ENCODE results near the gene STARD5.

Gene STARD5

GRCh38 chr15:81292523-81293001 is 31.4 kb downstream of the STARD5 start:
- peak; percentile 47 for DNase-seq (ENCODE audit: low spot score)

GRCh38 chr15:81291916-81292522 is 31.9 kb downstream of the STARD5 start:
- DNase-seq (ENCODE audit: low spot score): no peak

DNA sequence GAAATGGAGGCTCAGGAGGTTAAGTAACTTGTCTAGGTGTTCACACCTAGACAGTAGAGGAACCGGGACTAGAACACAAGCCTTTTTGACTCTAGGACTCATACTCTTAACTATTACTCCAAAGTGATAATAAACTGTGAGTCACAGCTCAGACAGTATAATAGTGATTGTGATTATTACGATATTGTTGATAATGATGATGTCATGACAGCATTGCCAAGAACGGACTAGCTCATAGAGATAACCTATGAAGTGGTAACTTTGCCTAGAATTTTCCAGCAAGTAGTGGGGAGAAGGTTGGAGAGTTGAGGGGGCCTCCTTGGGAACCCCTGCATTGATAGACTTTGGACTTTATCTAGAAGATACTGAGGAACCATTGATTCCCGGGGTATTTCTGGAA is 34.0 kb downstream of the STARD5 start:
- DNase-seq (ENCODE audit: low spot score): no peak

DNA sequence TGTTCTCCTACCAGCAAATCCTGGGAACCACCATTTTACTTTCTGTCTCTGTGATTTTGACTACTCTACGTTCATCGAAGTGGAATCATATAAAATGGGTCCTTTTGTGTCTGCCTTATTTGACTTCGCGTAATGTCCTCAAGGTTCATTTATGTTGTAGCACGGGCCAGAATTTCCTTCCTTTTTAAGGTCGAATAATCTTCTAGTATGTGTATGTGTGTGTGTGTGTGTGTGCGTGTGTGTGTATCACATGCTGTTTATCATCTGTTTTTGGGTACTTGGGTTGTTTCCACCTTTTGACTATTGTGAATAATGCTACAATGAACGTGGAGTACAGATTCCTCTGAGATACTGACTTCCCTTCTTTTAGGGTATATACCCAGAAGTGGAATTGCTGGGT is 35.3 kb downstream of the STARD5 start:
- DNase-seq (ENCODE audit: low spot score): no peak

DNA sequence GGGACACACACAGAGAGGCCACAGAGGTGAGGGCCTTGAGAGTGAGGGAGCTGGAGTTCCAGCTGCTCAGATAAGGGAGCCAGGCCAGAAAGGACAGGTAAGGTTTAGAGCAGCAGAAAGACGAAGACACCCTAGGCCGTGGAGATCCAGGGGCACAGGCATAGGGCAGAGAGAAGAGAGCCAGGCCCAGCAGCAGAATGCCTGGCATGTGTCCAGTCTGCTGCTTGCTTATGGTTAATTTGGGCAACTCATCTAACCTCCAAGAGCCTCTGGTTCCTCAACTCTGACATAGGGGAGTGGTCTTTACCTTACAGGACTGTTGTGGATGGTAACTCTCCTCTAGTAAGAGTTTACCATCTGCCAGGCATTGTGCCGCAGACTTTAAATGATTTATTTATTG is 35.9 kb downstream of the STARD5 start:
- DNase-seq (ENCODE audit: low spot score): no peak

GRCh38 chr15:81286621-81287121 is 37.3 kb downstream of the STARD5 start:
- peak; percentile 44 for DNase-seq (ENCODE audit: low spot score)

- no peak for DNase-seq (ENCODE audit: low spot score)
Measured at GRCh38 chr15:81285461-81285860, 38.5 kb downstream of the STARD5 start.

GRCh38 chr15:81284256-81285031 is 39.5 kb downstream of the STARD5 start:
- DNase-seq (ENCODE audit: low spot score): no peak

GRCh38 chr15:81282911-81283310 is 41.0 kb downstream of the STARD5 start:
- no peak for DNase-seq (ENCODE audit: low spot score)

DNA sequence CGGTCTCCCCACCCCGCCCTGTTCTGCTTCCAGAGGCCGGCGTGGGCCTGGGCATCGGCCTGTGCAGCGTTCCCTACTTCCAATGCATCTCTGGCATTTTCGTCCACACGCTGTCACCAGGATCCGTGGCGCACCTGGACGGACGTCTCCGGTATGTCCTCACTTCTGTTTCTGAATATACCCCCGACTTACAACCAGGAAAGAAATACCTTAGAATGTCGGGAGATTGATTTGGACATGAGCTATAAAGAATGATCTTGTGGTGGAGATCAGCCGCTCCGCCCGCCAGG is 41.4 kb downstream of the STARD5 start:
- no peak for DNase-seq (ENCODE audit: low spot score)

- DNase-seq (ENCODE audit: low spot score): no peak
Measured at GRCh38 chr15:81281766-81282605, 42.0 kb downstream of the STARD5 start.

- DNase-seq (ENCODE audit: low spot score): no peak
Measured at GRCh38 chr15:81281456-81281735, 42.5 kb downstream of the STARD5 start.

DNA sequence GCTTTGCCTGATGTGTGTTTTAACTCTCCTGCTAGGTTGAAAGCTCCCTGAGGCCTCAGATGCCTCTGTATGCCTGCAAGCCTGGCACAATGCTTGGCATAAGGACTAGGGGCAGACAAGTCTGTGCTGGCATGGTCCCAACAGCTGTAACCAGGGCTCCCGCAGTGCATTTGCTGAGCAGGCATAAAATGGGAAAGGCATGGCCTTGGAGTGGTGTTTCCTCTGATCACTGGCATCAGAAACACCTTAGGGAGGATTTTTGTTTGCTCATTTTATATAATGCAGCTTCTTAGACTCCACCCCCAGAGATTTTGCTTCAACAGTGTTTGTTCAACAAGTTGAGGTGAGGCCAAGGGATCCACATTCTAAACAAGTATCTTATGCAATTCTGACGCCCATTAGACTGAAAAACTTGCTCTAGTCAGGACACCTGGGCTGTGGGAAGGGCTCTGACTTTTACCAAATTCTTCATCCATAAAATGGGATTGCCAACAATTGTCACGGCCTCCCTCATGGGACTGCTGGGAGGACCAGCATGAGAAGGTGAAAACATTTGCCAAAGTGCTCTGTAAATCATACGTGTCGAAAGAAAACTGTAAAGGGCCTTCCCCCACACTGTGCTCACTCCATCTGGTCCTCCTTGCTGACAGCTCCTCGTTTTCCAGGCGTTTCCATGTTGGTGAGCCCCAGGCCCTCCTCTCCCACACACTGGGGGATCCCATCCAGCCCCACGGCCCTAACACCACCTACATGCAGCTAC is 43.1 kb downstream of the STARD5 start:
- DNase-seq (ENCODE audit: low spot score): no peak

DNA sequence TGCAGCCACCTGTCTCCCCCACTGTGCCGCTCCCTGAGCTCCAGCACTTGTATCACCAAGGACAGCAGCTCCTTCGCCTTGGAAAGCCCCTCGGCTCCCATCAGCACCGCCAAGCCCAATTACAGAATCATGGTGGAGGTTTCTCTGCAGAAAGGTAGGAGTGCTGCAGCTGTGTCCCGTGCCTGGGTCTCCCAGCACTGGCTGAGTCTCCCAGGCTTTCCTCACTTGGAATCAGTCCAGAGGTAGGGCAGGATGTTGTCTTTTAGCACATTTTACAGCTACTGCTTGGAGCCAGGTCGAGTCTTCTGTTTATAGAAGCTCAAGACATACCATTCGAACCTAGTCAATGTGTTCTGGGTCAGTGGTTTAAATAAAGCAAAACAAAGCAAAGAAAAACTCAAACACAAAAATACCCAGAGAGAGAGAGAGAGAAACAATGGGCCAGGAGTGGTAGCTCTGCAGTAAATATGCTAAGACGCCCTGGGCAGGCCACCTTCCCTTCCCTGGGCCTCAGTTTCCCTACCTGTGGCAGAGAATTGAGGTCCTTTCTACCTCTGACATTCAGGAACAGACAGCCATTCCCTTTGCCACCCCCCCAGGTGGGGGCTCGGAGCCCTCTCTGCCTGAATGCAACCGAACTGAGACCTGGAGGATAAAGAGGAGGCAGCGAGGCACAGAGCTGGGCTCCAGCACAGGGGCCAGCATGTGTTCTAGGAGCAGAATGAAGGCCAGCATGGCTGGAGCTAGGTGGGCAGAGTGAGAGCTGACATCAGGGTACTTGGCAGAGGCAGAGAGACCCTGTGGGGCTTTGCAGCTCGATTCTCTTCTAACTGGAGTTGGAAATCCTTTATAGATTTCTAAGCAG is 44.1 kb downstream of the STARD5 start:
- DNase-seq (ENCODE audit: low spot score): no peak

- DNase-seq (ENCODE audit: low spot score): no peak
Measured at GRCh38 chr15:81278306-81279029, 45.5 kb downstream of the STARD5 start.

DNA sequence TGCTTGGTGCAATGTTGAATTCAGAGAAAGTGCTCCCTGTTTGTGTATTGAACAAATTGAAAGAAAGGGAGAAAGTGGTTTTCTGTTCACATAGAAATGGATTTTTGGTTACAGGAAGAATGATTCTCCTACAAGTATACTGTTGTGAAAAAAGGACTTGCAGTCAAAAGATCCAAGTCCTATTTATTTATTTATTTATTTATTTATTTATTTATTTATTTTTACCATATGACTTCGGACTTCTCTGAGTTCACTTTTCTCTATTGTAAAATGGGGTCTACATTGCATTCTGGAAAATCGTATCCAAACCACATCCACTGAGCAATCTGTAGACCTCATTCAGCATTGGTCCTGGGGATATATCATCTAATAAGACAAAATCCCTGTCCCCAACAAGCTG is 46.1 kb downstream of the STARD5 start:
- no peak for DNase-seq (ENCODE audit: low spot score)

GRCh38 chr15:81276967-81277366 is 47.0 kb downstream of the STARD5 start:
- DNase-seq (ENCODE audit: low spot score): no peak

GRCh38 chr15:81275711-81276392 is 48.1 kb downstream of the STARD5 start:
- DNase-seq (ENCODE audit: low spot score): no peak

DNA sequence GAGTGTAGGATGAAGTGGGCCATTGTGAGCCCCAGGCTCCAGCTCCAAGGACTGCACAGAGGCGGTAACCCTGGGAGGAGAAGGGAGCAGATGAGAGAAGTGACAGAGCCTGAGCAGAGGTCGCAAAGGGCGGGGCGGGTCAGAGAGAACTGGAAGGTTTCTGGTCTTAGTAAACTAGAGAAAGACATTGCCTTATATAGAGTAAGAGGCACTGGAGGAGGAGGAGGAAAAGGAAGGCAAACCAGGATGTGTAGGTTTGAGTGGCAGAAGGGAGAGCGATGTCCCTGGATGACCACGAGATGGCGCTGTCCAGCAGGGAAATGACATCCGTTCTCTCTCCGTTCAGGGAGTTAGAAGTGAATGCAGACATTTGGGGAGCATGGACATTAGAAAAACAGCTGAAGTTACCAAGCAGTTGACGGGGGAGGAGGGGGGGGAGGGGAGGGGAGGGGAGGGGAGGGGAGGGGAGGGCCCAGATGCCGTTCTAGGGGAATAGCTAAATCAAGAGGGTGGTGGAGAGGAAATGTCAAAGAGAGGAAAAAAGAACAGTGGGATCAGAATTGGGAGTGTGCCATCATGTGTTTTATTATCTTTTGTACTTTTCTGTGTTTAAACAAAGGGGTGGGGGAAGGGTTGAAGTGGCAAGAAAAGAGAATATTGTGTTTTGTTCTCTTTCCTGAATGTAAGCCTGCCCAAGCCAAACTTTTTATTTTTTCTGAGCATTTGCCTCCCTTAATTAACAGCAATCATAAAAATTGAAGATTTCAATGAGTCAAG is 48.8 kb downstream of the STARD5 start:
- DNase-seq (ENCODE audit: low spot score): peak; percentile 83
